Measurements from ENCODE around the gene CLPX.
"Not testable (repeated sequence)": the region's sequence is repeated elsewhere in the genome, so short reads cannot be mapped to it uniquely, and the experiment has no call there.

The CLPX gene

GRCh38 chr15:65184868-65185717 is at the start of gene CLPX:
Gene CLPX, minus strand, starts transcription at chr15:65185342. Its CDS starts 189 bp downstream, at chr15:65185153.
- TF ChIP-seq, protein P1, sequence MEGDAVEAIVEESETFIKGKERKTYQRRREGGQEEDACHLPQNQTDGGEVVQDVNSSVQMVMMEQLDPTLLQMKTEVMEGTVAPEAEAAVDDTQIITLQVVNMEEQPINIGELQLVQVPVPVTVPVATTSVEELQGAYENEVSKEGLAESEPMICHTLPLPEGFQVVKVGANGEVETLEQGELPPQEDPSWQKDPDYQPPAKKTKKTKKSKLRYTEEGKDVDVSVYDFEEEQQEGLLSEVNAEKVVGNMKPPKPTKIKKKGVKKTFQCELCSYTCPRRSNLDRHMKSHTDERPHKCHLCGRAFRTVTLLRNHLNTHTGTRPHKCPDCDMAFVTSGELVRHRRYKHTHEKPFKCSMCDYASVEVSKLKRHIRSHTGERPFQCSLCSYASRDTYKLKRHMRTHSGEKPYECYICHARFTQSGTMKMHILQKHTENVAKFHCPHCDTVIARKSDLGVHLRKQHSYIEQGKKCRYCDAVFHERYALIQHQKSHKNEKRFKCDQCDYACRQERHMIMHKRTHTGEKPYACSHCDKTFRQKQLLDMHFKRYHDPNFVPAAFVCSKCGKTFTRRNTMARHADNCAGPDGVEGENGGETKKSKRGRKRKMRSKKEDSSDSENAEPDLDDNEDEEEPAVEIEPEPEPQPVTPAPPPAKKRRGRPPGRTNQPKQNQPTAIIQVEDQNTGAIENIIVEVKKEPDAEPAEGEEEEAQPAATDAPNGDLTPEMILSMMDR (IDR thresholded peaks at IDR 0.05; ENCODE audit: extremely low read depth, insufficient read depth, missing control alignments): no peak
- in situ Hi-C loops (cut with MboI; ENCODE audit: low pct_unique_long_range_greater_than_20kb, low sequenced_read_pairs, unreplicated experiment): loop anchor here (25.0 kb wide), 1 partner anchor 102 kb away; the partner anchor contains the start of genes PARP16 and RNU5A-1
- peak; percentile 91 for DNase-seq (ENCODE audit: low spot score)

DNA sequence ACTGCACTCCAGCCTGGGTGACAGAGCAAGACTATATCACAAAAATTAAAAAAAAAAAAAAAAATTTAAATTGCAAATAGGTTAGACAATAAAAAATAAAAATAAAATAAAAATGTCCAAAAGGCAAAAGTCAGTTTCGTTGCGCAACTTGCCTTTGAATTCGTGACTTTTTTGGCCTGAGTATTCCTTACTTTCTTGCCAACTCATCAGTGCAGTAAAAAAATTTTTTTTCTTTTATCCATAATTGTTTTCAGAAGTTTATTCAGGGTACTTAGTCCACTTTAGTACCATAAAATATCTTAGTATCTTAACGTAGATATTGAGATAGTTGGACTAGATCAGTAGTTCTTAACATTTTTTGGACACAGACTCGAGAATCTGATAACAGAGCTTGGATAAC is 48.6 kb upstream of the CLPX start:
- no peak for DNase-seq (ENCODE audit: low spot score)
- TF ChIP-seq, protein P1 (IDR thresholded peaks at IDR 0.05; ENCODE audit: extremely low read depth, insufficient read depth, missing control alignments): no peak
- in situ Hi-C loops (cut with MboI; ENCODE audit: low pct_unique_long_range_greater_than_20kb, low sequenced_read_pairs, unreplicated experiment): no loop called here

DNA sequence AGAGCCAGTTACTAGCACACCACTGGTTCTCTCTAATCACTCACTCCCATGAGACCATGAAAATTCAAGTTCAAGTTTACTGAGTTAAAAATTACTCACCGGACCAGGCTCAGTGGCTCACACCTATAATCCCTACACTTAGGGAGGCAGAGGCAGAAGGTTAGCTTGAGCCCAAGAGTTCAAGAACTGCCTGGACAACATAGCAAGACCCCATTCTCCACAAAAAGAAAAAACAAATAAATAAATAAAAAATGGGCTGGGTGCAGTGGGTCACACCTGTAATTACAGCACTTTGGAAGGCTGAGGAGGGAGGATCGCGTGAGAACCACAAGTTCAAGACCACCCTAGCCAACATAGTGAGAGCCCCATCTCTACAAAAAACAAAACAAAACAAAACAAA is 47.4 kb upstream of the CLPX start:
- TF ChIP-seq, protein P1 (IDR thresholded peaks at IDR 0.05; ENCODE audit: extremely low read depth, insufficient read depth, missing control alignments): no peak
- in situ Hi-C loops (cut with MboI; ENCODE audit: low pct_unique_long_range_greater_than_20kb, low sequenced_read_pairs, unreplicated experiment): no loop called here

DNA sequence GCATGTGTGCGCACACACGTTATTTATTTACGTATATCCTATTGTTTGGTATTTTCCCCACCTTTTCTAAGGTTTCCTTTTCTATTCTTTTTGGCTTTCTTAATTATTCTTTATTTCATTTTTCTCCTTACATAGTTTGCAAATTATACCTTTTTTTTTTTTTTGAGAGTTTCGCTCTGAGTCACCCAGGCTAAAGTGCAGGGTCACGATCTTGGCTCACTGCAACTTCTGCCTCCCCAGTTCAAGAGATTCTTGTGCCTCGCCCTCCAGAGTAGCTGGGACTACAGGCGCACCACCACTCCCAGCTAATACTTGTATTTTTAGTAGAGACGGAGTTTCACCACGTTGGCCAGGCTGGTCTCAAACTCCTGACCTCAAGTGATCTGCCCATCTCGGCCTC is 46.2 kb upstream of the CLPX start:
- TF ChIP-seq, protein P1 (IDR thresholded peaks at IDR 0.05; ENCODE audit: extremely low read depth, insufficient read depth, missing control alignments): no peak
- in situ Hi-C loops (cut with MboI; ENCODE audit: low pct_unique_long_range_greater_than_20kb, low sequenced_read_pairs, unreplicated experiment): no loop called here
- no peak for DNase-seq (ENCODE audit: low spot score)

More for the DNA sequence above, 47.4 kb upstream of the CLPX start:
- no peak for DNase-seq (ENCODE audit: low spot score)

DNA sequence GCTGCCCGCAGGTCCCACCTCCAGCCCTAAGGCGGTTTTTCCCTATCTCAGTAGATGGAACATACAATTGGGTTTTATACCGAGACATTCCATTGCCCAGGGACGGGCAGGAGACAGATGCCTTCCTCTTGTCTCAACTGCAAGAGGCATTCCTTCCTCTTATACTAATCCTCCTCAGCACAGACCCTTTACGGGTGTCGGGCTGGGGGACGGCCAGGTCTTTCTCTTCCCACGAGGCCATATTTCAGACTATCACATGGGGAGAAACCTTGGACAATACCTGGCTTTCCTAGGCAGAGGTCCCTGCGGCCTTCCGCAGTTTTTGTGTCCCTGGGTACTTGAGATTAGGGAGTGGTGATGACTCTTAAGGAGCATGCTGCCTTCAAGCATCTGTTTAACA is 41.8 kb upstream of the CLPX start:
- in situ Hi-C loops (cut with MboI; ENCODE audit: low pct_unique_long_range_greater_than_20kb, low sequenced_read_pairs, unreplicated experiment); DNase-seq (ENCODE audit: low spot score): not testable (repeated sequence)

GRCh38 chr15:65226221-65226620 is 41.1 kb upstream of the CLPX start:
- no peak for DNase-seq (ENCODE audit: low spot score)
- in situ Hi-C loops (cut with MboI; ENCODE audit: low pct_unique_long_range_greater_than_20kb, low sequenced_read_pairs, unreplicated experiment): no loop called here
- TF ChIP-seq, protein P1 (IDR thresholded peaks at IDR 0.05; ENCODE audit: extremely low read depth, insufficient read depth, missing control alignments): no peak

DNA sequence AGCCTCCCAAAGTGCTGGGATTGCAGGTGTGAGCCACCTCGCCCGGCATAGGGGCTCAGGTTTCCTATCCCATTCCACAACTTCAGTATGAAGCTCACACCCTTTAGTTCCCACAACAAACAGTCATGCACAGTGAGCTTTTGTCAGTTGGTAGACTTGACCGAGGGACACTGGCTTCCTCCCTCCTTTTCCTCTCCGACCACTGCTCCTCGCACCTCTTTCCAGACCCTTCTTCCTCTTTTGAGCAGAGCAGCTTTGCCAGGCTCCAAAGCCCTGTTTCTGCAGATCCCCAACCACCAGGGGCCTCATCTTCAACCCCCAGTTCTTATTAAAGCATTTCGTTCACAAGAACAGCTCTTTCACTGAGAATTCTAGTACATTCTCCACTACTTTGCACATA is 38.9 kb upstream of the CLPX start:
- TF ChIP-seq, protein P1 (IDR thresholded peaks at IDR 0.05; ENCODE audit: extremely low read depth, insufficient read depth, missing control alignments): no peak
- no peak for DNase-seq (ENCODE audit: low spot score)
- in situ Hi-C loops (cut with MboI; ENCODE audit: low pct_unique_long_range_greater_than_20kb, low sequenced_read_pairs, unreplicated experiment): no loop called here

Data from GM13977 (cell line).